Skeletal muscle satellite cell (primary cell): ENCODE results near the gene KCNN1.
"Not testable (repeated sequence)": the region's sequence is repeated elsewhere in the genome, so short reads cannot be mapped to it uniquely, and the experiment has no call there.

Experiments
- H3K27me3 ChIP-seq: 2 replicates; pipeline ENCODE4 v1.7.0; 2013; ENCODE audit warnings: low read length; ENCODE audit not compliant: control insufficient read depth, insufficient read depth
- H3K36me3 ChIP-seq: 2 replicates; pipeline ENCODE4 v1.7.0; 2013; ENCODE audit warnings: mild to moderate bottlenecking, control low read depth, low read length; ENCODE audit not compliant: insufficient read depth
- H3K4me1 ChIP-seq: 2 replicates; pipeline ENCODE4 v1.7.0; 2013; ENCODE audit warnings: low read length; ENCODE audit not compliant: control insufficient read depth, insufficient read depth
- H3K4me2 ChIP-seq: 2 replicates; pipeline ENCODE4 v1.7.0; 2013; ENCODE audit warnings: mild to moderate bottlenecking, low read length
- H3K4me3 ChIP-seq: 2 replicates; pipeline ENCODE4 v1.7.0; 2013; ENCODE audit warnings: low read length
- H3K9ac ChIP-seq: 2 replicates; pipeline ENCODE4 v1.7.0; 2013; ENCODE audit warnings: mild to moderate bottlenecking, low read depth, low read length, moderate library complexity
- H3K9me3 ChIP-seq: replicated peaks from 2 replicates; pipeline ENCODE4 v1.7.0; 2013; ENCODE audit warnings: mild to moderate bottlenecking, control low read depth, low read length

The KCNN1 gene

GRCh38 chr19:17999684-18000479, 33.0 kb downstream of the KCNN1 start:
- H3K27me3 ChIP-seq, result no peaks in the 10 kb centered on the region
- no peak overlapping the region for H3K4me3 ChIP-seq
- no peaks in the 10 kb centered on the region for H3K9me3 ChIP-seq
- peak overlapping the region; percentile 89 for H3K4me2 ChIP-seq
- peak overlapping the region; percentile 88 for H3K9ac ChIP-seq
- H3K36me3 ChIP-seq, result peaks cover 5% of the 10 kb centered on the region
- peaks cover 34% of the 10 kb centered on the region for H3K4me1 ChIP-seq

- Histone ChIP-seq H3K27me3 (no peaks in the 10 kb centered on the region), H3K4me2 (peak overlapping the region; percentile 89), H3K9ac (peak overlapping the region; percentile 88), H3K4me1 (peaks cover 34% of the 10 kb centered on the region), H3K9me3 (no peaks in the 10 kb centered on the region), H3K36me3 (peaks cover 5% of the 10 kb centered on the region), H3K4me3 (peak overlapping the region; percentile 83)
These were observed 33.6 kb downstream of the KCNN1 start for GRCh38 chr19:18000480-18000914.

GRCh38 chr19:18000915-18001776, 34.2 kb downstream of the KCNN1 start:
- Histone ChIP-seq H3K4me3 (peak overlapping the region; percentile 83), H3K4me2 (peak overlapping the region; percentile 89), H3K27me3 (no peaks in the 10 kb centered on the region), H3K36me3 (peaks cover 5% of the 10 kb centered on the region), H3K4me1 (peaks cover 34% of the 10 kb centered on the region), H3K9me3 (no peaks in the 10 kb centered on the region), H3K9ac (peak overlapping the region; percentile 88)

- Histone ChIP-seq H3K9me3 (no peaks in the 10 kb centered on the region), H3K9ac (peak overlapping the region; percentile 88), H3K27me3 (no peaks in the 10 kb centered on the region), H3K36me3 (peaks cover 5% of the 10 kb centered on the region), H3K4me2 (peak overlapping the region; percentile 89), H3K4me3 (peak overlapping the region; percentile 83), H3K4me1 (peaks cover 40% of the 10 kb centered on the region)
These were observed 35.0 kb downstream of the KCNN1 start for GRCh38 chr19:18001777-18002345.

- Histone ChIP-seq H3K27me3 (no peaks in the 10 kb centered on the region), H3K9me3 (no peaks in the 10 kb centered on the region), H3K4me1 (peaks cover 40% of the 10 kb centered on the region), H3K4me3 (peak overlapping the region; percentile 83), H3K4me2 (peak overlapping the region; percentile 89), H3K36me3 (peaks cover 5% of the 10 kb centered on the region), H3K9ac (peak overlapping the region; percentile 88)
These were observed 35.5 kb downstream of the KCNN1 start for GRCh38 chr19:18002347-18002850.

- H3K36me3 ChIP-seq, result peaks cover 30% of the 10 kb centered on the region
- peaks cover 48% of the 10 kb centered on the region for H3K4me1 ChIP-seq
- H3K27me3 ChIP-seq, H3K4me2 ChIP-seq, H3K4me3 ChIP-seq, H3K9me3 ChIP-seq, H3K9ac ChIP-seq: not testable (repeated sequence)
These were observed 38.8 kb downstream of the KCNN1 start for GRCh38 chr19:18005750-18006149.

- H3K27me3 ChIP-seq, result no peaks in the 10 kb centered on the region
- peak overlapping the region; percentile 87 for H3K4me2 ChIP-seq
- H3K9me3 ChIP-seq, result no peaks in the 10 kb centered on the region
- peak overlapping the region; percentile 57 for H3K9ac ChIP-seq
- H3K4me3 ChIP-seq, result peak overlapping the region; percentile 87
- peaks cover 44% of the 10 kb centered on the region for H3K4me1 ChIP-seq
- H3K36me3 ChIP-seq, result peaks cover 38% of the 10 kb centered on the region
These were observed 40.4 kb downstream of the KCNN1 start for GRCh38 chr19:18007044-18007916.

- H3K9ac ChIP-seq, result peak within 1 kb of the TSS; percentile 57
- peak within 1 kb of the TSS; percentile 87 for H3K4me2 ChIP-seq
- peaks cover 48% of the 10 kb centered on the region for H3K4me1 ChIP-seq
- H3K9me3 ChIP-seq, result no peaks in the 10 kb centered on the region
- peak within 1 kb of the TSS; percentile 87 for H3K4me3 ChIP-seq
- peaks cover 43% of the 10 kb centered on the region for H3K36me3 ChIP-seq
- H3K27me3 ChIP-seq, result no peaks in the 10 kb centered on the region
These were observed 41.2 kb downstream of the KCNN1 start, which contains the start of gene ARRDC2 for GRCh38 chr19:18007917-18008673. Gene ARRDC2 (plus strand): TSS chr19:18008170. CDS start chr19:18008311, 141 bp downstream.

GRCh38 chr19:18008814-18009213, 41.9 kb downstream of the KCNN1 start:
- H3K27me3 ChIP-seq, result no peaks in the 10 kb centered on the region
- peaks cover 55% of the 10 kb centered on the region for H3K4me1 ChIP-seq
- H3K36me3 ChIP-seq, result peaks cover 50% of the 10 kb centered on the region
- H3K4me3 ChIP-seq, result peak overlapping the region; percentile 87
- peak overlapping the region; percentile 87 for H3K4me2 ChIP-seq
- no peaks in the 10 kb centered on the region for H3K9me3 ChIP-seq
- peak overlapping the region; percentile 57 for H3K9ac ChIP-seq
